Ishikawa (cell line): ENCODE data around the gene ZBTB16.

Experiments used
- CEBPB ChIP-seq: IDR thresholded peaks from 2 replicates; pipeline ENCODE4 v1.6.1; 2012
- CREB1 ChIP-seq: IDR thresholded peaks from 2 replicates; pipeline ENCODE4 v1.6.1; 2012; ENCODE audit warnings: low read depth
- EGR1 ChIP-seq: IDR thresholded peaks from 2 replicates; pipeline ENCODE4 v1.6.1; 2012
- EP300 ChIP-seq: IDR thresholded peaks from 2 replicates; pipeline ENCODE4 v1.6.1; 2012; ENCODE audit warnings: borderline replicate concordance
- FOXM1 ChIP-seq: IDR thresholded peaks from 2 replicates; pipeline ENCODE4 v1.6.1; 2012; ENCODE audit warnings: low read depth, borderline replicate concordance
- MAX ChIP-seq: IDR thresholded peaks from 2 replicates; pipeline ENCODE4 v1.6.1; 2012
- NFIC ChIP-seq: IDR thresholded peaks from 2 replicates; pipeline ENCODE4 v1.6.1; 2012
- RAD21 ChIP-seq: IDR thresholded peaks from 2 replicates; pipeline ENCODE4 v1.6.1; 2012; ENCODE audit warnings: low read depth
- TAF1 ChIP-seq: IDR thresholded peaks from 2 replicates; pipeline ENCODE4 v1.6.1; 2012; ENCODE audit warnings: low read depth, mild to moderate bottlenecking
- TCF12 ChIP-seq: IDR thresholded peaks from 2 replicates; pipeline ENCODE4 v1.6.1; 2012; ENCODE audit warnings: low read depth
- TEAD4 ChIP-seq: IDR thresholded peaks from 2 replicates; pipeline ENCODE4 v1.6.1; 2012
- USF1 ChIP-seq: IDR thresholded peaks from 2 replicates; pipeline ENCODE4 v1.6.1; 2012
- YY1 ChIP-seq: IDR thresholded peaks from 2 replicates; pipeline ENCODE4 v1.6.1; 2012; ENCODE audit warnings: low read depth
- ZBTB7A ChIP-seq: IDR thresholded peaks from 2 replicates; pipeline ENCODE4 v1.6.1; 2012; ENCODE audit warnings: low read depth
- TF ChIP-seq, protein P1 (sequence below): IDR thresholded peaks from 2 replicates; pipeline ENCODE4 v1.6.1; 2012; ENCODE audit warnings: low read depth, mild to moderate bottlenecking

ZBTB16 gene

DNA sequence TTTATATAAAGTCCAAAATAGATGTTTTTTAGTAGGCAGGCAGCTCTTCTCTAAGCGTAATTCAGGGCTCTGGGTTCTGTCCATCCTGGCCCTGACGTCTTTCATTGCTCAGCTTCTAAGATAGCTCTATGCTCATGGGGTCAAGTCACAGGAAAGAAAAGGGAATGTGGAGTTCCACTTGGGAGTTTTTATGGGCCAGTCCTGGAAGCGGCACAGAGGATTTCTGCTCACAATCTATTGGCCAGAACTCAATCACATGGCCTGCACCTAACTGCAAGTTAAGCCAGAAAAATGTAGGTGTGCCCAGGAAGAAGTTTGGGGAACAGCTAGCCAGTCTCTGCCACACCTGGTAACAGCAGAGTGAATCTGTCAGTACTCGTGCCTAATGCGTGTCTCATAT, 7.4 kb upstream of the ZBTB16 start:
- TF ChIP-seq YY1 (no peak), MAX (no peak)

DNA sequence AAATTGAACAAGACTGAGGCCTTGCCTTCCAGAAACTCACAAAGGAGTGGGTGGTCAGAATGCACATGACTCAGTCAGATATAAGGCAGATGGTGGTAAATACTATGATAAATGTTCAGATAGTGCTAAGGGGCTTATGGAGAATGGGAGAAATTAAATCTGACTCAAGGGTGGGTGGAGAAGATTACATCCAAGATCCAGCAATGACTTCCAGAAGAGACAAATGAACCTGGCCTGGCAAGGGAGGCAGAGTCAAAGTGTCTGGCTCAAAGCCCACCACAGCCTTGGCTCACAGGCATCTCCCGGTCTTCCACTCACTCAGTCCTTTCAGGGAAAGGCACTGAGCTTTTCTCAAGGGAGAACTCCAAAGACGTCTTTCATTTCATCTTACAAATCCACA, 6.1 kb upstream of the ZBTB16 start:
- TF ChIP-seq MAX (no peak), NFIC (no peak), EP300 (no peak), TEAD4 (no peak)

GRCh38 chr11:114054806-114055205, 4.7 kb upstream of the ZBTB16 start:
- no peak for TF ChIP-seq EGR1
- no peak for TF ChIP-seq TAF1
- no peak for TF ChIP-seq CREB1
- no peak for TF ChIP-seq EP300
- TF ChIP-seq MAX: no peak
- TF ChIP-seq FOXM1: no peak
- no peak for TF ChIP-seq TCF12
- TF ChIP-seq USF1: no peak
- no peak for TF ChIP-seq RAD21
- no peak for TF ChIP-seq ZBTB7A
- no peak for TF ChIP-seq NFIC
- no peak for TF ChIP-seq TEAD4
- no peak for TF ChIP-seq CEBPB

DNA sequence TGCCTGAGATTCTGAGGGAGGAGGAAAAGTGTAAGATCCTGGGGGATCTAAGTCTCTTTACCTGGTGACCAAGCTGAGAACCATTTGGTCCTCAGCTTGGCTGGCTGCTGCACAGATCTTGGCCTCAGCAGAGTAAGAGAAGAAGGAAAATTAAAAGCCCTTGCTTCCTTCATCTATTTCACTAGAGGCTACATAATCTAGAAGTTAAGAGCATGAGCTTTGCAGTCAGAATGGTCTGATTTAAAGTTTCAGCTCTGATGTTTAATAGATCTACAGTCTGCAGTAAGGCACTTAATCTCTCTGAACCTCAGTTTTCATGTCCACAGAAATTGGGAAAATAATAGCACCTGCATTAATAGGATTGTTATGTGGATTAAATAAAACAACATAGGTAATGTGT, 3.1 kb upstream of the ZBTB16 start:
- TF ChIP-seq MAX (no peak), FOXM1 (no peak), RAD21 (no peak), NFIC (no peak), CEBPB (no peak)

GRCh38 chr11:114057147-114057546, 2.4 kb upstream of the ZBTB16 start:
- TF ChIP-seq EP300 (no peak), MAX (no peak), TAF1 (no peak), USF1 (no peak), YY1 (no peak), EGR1 (no peak), ZBTB7A (no peak), CEBPB (no peak), RAD21 (no peak), NFIC (no peak), TCF12 (no peak), TEAD4 (no peak), FOXM1 (no peak), CREB1 (no peak)
- TF ChIP-seq, protein P1, sequence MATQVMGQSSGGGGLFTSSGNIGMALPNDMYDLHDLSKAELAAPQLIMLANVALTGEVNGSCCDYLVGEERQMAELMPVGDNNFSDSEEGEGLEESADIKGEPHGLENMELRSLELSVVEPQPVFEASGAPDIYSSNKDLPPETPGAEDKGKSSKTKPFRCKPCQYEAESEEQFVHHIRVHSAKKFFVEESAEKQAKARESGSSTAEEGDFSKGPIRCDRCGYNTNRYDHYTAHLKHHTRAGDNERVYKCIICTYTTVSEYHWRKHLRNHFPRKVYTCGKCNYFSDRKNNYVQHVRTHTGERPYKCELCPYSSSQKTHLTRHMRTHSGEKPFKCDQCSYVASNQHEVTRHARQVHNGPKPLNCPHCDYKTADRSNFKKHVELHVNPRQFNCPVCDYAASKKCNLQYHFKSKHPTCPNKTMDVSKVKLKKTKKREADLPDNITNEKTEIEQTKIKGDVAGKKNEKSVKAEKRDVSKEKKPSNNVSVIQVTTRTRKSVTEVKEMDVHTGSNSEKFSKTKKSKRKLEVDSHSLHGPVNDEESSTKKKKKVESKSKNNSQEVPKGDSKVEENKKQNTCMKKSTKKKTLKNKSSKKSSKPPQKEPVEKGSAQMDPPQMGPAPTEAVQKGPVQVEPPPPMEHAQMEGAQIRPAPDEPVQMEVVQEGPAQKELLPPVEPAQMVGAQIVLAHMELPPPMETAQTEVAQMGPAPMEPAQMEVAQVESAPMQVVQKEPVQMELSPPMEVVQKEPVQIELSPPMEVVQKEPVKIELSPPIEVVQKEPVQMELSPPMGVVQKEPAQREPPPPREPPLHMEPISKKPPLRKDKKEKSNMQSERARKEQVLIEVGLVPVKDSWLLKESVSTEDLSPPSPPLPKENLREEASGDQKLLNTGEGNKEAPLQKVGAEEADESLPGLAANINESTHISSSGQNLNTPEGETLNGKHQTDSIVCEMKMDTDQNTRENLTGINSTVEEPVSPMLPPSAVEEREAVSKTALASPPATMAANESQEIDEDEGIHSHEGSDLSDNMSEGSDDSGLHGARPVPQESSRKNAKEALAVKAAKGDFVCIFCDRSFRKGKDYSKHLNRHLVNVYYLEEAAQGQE: no peak

- no peak for TF ChIP-seq EGR1
- TF ChIP-seq ZBTB7A: no peak
- no peak for TF ChIP-seq FOXM1
- no peak for TF ChIP-seq TCF12
Measured at GRCh38 chr11:114057605-114058004, 1.9 kb upstream of the ZBTB16 start.

DNA sequence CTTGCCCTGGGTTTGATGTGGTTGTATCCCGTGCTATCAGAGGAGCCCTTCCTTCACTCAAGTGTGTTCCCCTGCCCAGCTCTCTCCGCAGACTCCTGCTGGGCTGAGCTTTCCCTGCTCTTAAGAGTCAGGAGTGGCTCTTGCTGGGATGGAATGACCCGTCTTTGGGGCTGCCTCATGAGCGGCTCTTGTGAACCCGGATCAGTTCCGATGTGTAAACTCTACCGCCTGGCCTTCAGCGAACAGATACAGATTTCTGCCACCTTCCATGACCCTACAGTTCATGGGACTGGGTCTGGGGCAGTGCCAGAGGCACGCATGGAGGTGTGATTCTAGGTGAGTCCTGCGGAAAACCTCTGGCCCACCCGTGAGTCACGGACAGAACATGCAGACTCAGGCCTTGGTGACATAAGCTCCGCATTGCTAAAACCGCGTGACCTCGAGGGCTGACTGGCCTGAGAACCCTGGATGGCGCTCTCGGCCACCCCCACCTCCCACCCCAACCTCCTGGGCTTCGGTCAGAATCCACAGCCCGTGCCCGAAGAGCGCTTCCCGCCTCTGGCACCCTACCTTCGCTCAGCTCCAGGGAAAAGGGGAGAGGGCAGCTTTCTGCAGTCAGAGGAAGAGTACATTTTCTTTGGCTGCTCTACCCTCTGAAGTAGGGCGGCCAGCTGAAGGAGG, 1.3 kb upstream of the ZBTB16 start:
- no peak for TF ChIP-seq ZBTB7A
- TF ChIP-seq RAD21: no peak
- TF ChIP-seq EGR1: no peak
- no peak for TF ChIP-seq EP300
- TF ChIP-seq, protein P1: no peak
- no peak for TF ChIP-seq MAX
- no peak for TF ChIP-seq TEAD4
- TF ChIP-seq NFIC: no peak
- TF ChIP-seq TCF12: no peak
- no peak for TF ChIP-seq USF1
- TF ChIP-seq CREB1: no peak
- no peak for TF ChIP-seq CEBPB
- no peak for TF ChIP-seq YY1
- no peak for TF ChIP-seq FOXM1
- no peak for TF ChIP-seq TAF1
